ENCODE measurements around the gene TTLL9. TPM values are rescaled to one million over a fixed set of nuclear protein-coding genes. Genes with fewer than 3 reads are reported as not detected.

Gene TTLL9
- total RNA-seq, 1 donor from 2014 or later, result 0.05 TPM

DNA sequence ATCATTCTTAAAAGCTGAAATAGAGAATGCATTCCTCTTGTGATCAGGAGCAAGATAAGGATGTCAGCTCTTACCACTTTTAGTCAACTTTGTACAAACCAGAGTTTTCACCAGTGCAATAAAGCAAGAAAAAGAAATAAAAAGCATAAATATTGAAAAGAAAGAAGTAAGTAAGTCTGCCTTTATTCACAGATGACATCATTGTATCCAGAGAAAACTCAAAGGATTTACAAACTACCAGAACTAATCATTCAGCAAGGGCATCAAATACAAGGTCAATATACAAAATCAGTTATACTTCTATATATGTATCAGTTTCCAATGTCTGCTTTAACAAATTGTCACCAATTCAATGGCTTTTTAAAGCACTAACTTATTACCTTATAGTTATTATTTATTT lies 13.4 kb downstream of the TTLL9 start:
- no peak overlapping the region for H3K27ac ChIP-seq (replicated peaks)
- no peak overlapping the region for H3K4me3 ChIP-seq
- no peaks in the 10 kb centered on the region for H3K27me3 ChIP-seq (ENCODE audit: low read depth)
- no peaks in the 10 kb centered on the region for H3K36me3 ChIP-seq
- TF ChIP-seq, protein P1, sequence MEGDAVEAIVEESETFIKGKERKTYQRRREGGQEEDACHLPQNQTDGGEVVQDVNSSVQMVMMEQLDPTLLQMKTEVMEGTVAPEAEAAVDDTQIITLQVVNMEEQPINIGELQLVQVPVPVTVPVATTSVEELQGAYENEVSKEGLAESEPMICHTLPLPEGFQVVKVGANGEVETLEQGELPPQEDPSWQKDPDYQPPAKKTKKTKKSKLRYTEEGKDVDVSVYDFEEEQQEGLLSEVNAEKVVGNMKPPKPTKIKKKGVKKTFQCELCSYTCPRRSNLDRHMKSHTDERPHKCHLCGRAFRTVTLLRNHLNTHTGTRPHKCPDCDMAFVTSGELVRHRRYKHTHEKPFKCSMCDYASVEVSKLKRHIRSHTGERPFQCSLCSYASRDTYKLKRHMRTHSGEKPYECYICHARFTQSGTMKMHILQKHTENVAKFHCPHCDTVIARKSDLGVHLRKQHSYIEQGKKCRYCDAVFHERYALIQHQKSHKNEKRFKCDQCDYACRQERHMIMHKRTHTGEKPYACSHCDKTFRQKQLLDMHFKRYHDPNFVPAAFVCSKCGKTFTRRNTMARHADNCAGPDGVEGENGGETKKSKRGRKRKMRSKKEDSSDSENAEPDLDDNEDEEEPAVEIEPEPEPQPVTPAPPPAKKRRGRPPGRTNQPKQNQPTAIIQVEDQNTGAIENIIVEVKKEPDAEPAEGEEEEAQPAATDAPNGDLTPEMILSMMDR (IDR thresholded peaks at IDR 0.05; ENCODE audit: borderline replicate concordance), result no peak
- DNase-seq, result no peak
- intact Hi-C loops (cut with micrococcal nuclease), result no loop called here
- no peaks in the 10 kb centered on the region for H3K9me3 ChIP-seq (replicated peaks)
- H3K4me1 ChIP-seq, result peaks cover 10% of the 10 kb centered on the region

DNA sequence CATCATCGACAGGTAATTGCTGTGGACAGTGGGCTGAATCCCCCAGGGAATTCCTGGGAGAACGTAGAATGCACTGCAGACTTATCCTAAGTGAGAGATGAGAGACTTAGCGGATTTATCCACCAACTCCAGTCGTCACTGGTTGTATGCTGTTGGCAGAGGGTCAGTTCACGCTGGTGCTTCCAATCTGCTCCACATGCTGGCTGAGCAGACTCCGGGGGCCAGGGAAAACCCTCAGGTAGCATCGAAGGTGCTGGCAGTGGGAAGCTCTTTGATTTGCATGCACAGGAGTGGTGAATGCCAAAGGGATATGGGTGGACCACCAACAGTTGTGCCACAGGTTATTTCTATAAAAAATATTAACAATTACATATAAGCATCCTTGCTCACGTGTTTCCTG lies 20.2 kb downstream of the TTLL9 start:
- intact Hi-C loops (cut with micrococcal nuclease), result no loop called here
- TF ChIP-seq, protein P1 (IDR thresholded peaks at IDR 0.05; ENCODE audit: borderline replicate concordance), result no peak
- Histone ChIP-seq H3K36me3 (no peaks in the 10 kb centered on the region), H3K27ac (replicated peaks) (no peak overlapping the region), H3K4me3 (no peak overlapping the region), H3K27me3 (ENCODE audit: low read depth) (no peaks in the 10 kb centered on the region), H3K9me3 (replicated peaks) (no peaks in the 10 kb centered on the region), H3K4me1 (peaks cover 6% of the 10 kb centered on the region)
- no peak for DNase-seq

DNA sequence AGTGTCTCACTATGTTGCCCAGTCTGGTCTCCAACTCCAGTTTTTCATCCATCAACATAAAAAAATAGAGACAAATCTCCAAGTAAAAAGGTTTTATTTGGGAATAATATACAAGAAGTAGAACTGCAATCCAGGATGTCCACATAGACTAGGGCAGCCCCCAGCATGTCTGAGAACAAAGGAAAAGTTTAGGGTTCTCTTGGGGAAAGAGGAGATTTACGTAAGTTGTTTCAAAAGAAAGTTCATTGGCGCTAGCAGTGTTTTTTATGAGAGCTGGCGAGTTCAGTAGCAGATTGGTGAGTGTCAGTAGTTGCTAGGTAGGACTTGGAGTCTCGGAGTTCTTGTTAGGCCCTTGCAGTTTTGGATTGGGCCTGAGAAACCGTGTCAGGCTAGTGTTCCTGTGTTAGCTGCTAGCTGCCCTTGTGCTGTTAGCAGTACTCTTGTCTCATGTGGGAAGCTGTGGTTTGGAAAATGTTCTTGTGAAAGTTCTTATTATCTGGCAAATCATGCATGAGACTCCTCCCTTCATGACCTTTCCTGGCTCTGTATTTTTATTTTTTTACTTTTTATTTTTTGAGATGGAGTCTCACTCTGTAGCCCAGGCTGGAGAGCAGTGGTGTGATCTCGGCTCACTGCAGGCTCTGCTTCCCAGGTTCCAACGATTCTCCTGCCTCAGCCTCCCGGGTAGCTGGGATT lies 24.7 kb downstream of the TTLL9 start:
- intact Hi-C loops (cut with micrococcal nuclease), result no loop called here
- Histone ChIP-seq H3K27ac (replicated peaks) (peak overlapping the region; percentile 48), H3K27me3 (ENCODE audit: low read depth) (no peaks in the 10 kb centered on the region), H3K36me3 (no peaks in the 10 kb centered on the region), H3K9me3 (replicated peaks) (no peaks in the 10 kb centered on the region), H3K4me1 (peaks cover 6% of the 10 kb centered on the region), H3K4me3 (no peak overlapping the region)
- TF ChIP-seq, protein P1 (IDR thresholded peaks at IDR 0.05; ENCODE audit: borderline replicate concordance), result peak; percentile 23
- DNase-seq, result peak; percentile 29

DNA sequence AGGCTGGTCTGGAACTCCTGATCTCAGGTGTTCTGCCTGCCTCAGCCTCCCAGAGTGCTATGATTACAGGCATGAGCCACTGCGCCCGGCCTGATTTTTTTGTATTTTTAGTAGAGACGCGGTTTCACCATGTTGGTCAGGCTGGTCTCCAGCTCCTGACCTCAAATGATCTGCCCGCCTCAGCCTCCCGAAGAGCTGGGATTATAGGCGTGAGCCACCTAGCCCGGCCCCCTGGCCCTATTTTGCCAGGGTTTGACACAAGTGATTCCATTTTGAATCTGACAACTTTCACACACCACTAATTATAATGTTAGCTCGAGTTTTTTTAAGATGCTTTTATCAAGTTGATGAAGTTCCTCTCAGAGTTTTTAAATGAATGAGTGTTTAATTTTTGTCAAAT lies 25.6 kb downstream of the TTLL9 start:
- peaks cover 6% of the 10 kb centered on the region for H3K4me1 ChIP-seq
- no peaks in the 10 kb centered on the region for H3K27me3 ChIP-seq (ENCODE audit: low read depth)
- no peaks in the 10 kb centered on the region for H3K36me3 ChIP-seq
- no peaks in the 10 kb centered on the region for H3K9me3 ChIP-seq (replicated peaks)
- TF ChIP-seq, protein P1 (IDR thresholded peaks at IDR 0.05; ENCODE audit: borderline replicate concordance), result no peak
- no peak overlapping the region for H3K27ac ChIP-seq (replicated peaks)
- intact Hi-C loops (cut with micrococcal nuclease), result no loop called here
- no peak overlapping the region for H3K4me3 ChIP-seq
- DNase-seq, result no peak

DNA sequence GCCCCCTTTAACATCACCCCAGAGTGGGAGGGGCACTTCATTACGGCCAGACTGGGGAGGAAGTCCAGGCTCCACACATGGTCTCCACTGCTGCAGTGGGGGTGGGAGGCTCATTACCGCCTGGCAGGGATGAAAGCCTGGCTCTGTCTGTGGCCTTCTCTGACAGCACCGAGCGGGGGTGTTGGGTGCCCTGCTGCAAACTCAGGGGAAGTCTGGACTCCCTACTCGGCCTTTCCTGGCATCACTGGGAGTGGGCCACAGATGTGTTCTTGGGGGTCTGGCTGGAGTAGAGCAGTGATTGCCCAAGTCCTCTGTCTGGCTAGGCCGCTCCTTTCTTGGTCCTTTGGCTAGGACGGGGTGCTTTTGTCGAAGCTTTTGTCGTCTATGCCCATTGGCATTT lies 27.1 kb downstream of the TTLL9 start:
- Histone ChIP-seq H3K27me3 (ENCODE audit: low read depth) (no peaks in the 10 kb centered on the region), H3K4me1 (peaks cover 6% of the 10 kb centered on the region), H3K27ac (replicated peaks) (no peak overlapping the region), H3K36me3 (no peaks in the 10 kb centered on the region), H3K9me3 (replicated peaks) (no peaks in the 10 kb centered on the region), H3K4me3 (no peak overlapping the region)
- TF ChIP-seq, protein P1 (IDR thresholded peaks at IDR 0.05; ENCODE audit: borderline replicate concordance), result no peak
- intact Hi-C loops (cut with micrococcal nuclease), result no loop called here
- DNase-seq, result no peak

All from left ventricle myocardium inferior (tissue), 1 donor.